Measurements from ENCODE around the gene TTLL7.

The TTLL7 gene

DNA sequence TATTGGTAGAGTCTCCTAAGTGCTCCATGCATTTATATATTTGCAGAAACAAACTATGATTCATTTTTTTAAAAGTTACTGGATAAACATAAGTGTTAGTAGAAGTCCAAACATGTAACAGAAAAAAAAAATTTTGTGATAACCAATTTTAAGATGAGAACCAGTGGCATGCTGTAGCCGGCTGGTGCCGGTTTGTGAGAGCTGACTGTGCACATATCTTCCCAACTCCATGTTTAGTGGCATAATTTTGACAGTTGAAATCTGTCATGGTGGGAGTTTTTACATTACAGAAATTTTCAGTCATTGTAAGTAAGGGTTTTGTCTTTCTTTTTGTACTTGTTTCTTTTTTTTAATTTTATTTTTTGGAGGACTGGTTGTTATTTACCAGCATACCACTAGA is 141.2 kb downstream of the TTLL7 start:
- TF ChIP-seq, protein P1, sequence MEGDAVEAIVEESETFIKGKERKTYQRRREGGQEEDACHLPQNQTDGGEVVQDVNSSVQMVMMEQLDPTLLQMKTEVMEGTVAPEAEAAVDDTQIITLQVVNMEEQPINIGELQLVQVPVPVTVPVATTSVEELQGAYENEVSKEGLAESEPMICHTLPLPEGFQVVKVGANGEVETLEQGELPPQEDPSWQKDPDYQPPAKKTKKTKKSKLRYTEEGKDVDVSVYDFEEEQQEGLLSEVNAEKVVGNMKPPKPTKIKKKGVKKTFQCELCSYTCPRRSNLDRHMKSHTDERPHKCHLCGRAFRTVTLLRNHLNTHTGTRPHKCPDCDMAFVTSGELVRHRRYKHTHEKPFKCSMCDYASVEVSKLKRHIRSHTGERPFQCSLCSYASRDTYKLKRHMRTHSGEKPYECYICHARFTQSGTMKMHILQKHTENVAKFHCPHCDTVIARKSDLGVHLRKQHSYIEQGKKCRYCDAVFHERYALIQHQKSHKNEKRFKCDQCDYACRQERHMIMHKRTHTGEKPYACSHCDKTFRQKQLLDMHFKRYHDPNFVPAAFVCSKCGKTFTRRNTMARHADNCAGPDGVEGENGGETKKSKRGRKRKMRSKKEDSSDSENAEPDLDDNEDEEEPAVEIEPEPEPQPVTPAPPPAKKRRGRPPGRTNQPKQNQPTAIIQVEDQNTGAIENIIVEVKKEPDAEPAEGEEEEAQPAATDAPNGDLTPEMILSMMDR (conservative IDR thresholded peaks at IDR 0.05; ENCODE audit: low read depth): no peak
- ChIA-PET CTCF (interaction anchor here (0.7 kb wide), 1 partner anchor 576 kb away, joined by 4 read pairs; no protein-coding TSS in a partner anchor), POLR2A (ENCODE audit: low non-redundant PET) (no interaction called here)
- no peak for DNase-seq (ENCODE audit: low spot score)
- no peak overlapping the region for H3K27ac ChIP-seq

DNA sequence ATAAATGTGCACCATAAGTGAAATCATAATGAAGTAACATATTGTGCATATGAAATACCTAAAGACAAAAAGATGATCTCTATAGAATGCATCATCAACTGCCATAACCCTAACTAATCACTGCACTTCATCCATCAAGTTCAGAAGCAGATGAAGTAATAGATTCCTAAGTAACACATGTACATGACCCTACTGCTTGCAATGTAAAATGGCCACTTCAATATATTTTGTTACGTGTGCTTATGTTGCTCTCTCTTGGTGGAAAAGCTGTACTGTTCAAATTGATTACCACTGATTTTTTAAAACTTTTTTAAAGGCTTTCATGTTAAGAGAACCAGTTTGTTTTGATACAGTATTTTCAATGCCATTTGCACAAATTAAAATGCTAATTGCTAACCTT is 141.8 kb downstream of the TTLL7 start:
- DNase-seq (ENCODE audit: low spot score): no peak
- H3K27ac ChIP-seq: no peak overlapping the region
- TF ChIP-seq, protein P1 (conservative IDR thresholded peaks at IDR 0.05; ENCODE audit: low read depth): no peak
- ChIA-PET CTCF (no interaction called here), POLR2A (ENCODE audit: low non-redundant PET) (no interaction called here)

DNA sequence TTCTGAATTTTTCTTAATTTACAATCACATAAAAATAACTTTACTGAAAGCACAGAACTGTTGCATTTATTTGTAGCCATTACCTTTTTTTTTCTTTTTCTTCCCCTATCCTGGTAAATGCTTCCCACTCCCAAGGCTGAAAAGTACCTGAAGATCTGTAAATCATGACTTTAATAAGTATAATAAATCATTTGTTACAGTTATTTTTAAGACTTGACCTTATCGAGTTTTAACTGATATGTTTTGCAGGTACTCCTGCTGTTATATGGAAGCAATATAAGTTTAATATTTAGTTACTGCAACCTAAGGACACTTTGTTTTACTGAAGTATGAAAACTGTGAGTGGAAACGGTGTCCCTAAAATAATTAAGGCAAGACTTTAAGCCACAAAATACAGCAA is 142.6 kb downstream of the TTLL7 start:
- DNase-seq (ENCODE audit: low spot score): no peak
- H3K27ac ChIP-seq: no peak overlapping the region
- TF ChIP-seq, protein P1 (conservative IDR thresholded peaks at IDR 0.05; ENCODE audit: low read depth): no peak
- CTCF ChIA-PET: no interaction called here
- POLR2A ChIA-PET (ENCODE audit: low non-redundant PET): interaction anchor here (0.7 kb wide), 1 partner anchor 37 kb away, joined by 3 read pairs; no protein-coding TSS in a partner anchor

DNA sequence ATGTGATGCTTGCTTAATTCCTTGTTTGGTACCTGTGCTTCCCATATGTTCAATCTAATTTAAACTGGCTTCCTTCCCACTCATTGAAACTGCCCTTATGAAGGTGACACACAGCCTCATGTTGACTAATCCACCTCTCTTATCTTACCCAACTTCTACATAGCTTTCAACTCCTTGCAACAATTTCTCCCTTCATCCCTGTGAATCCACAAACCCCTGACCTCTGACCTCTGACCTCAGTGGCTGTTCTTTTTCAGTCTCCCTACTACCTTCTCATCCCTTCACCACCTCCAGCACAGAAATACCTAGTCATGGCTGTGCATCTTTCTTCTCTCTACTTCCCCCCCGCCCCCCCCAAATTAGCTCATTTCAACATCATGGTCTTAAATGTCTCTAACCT is 144.5 kb downstream of the TTLL7 start:
- TF ChIP-seq, protein P1 (conservative IDR thresholded peaks at IDR 0.05; ENCODE audit: low read depth): no peak
- no peak overlapping the region for H3K27ac ChIP-seq
- POLR2A ChIA-PET (ENCODE audit: low non-redundant PET): no interaction called here
- CTCF ChIA-PET: no interaction called here
- DNase-seq (ENCODE audit: low spot score): no peak

DNA sequence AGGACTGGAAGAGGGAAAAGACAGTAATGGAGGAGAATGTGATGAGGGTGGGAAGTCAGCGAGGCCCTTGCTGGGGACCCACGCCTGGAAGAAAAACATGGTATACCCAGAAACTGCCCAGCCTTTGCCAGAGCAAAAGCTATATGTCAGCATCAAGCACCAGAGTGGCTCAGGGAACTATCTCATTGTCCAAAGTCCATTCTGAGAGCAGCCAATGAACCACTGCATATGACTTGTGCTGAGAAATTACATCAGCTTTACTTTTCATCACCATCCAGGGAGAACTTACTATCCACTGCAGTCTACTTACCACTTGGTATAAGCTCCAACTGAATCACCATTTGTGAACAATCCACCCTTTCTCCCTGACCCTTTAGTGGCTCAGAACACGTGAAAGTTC is 148.1 kb downstream of the TTLL7 start:
- ChIA-PET CTCF (no interaction called here), POLR2A (ENCODE audit: low non-redundant PET) (no interaction called here)
- TF ChIP-seq, protein P1 (conservative IDR thresholded peaks at IDR 0.05; ENCODE audit: low read depth): no peak
- DNase-seq (ENCODE audit: low spot score): no peak
- no peak overlapping the region for H3K27ac ChIP-seq

DNA sequence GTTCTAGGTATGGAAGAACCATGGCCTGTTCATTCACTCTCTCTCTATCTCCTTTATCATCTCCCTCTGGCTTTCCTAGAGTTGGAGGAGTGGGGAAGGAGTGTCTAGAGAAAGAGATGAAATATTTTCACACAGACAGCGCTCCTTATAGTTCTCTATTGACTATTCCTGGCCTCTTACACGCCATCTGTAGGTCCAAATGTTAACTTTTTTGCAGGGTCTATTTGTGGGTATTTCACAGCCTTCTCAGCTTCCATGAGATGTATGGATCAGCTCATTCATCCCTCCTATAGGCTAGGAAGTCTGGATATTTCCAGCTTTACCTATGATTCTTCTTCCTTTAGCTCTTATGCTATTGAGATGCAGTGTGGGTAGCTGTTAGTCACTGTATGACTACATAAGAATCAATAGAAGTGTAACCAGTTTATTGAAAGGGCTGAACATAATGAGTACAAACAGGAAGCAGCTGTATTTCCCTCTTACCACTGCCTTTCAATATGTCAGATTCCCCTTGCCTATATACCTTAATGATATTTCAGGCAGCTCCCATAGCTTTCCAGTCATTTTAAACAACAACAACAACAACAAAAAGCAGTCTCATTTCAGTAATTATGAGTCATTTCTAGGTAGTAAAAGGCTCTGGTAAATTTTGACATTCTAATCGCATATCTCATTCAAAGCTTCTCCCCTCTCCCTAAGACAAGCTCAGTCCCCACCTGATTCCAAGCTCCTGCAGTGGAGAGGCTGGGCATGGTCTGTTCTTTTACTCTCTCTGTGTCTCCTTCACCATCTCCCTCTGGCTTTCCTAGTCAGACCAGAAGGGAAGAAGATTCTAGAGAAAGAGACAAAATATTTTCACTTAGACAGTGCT is 149.5 kb downstream of the TTLL7 start:
- H3K27ac ChIP-seq: no peak overlapping the region
- DNase-seq (ENCODE audit: low spot score): no peak
- TF ChIP-seq, protein P1 (conservative IDR thresholded peaks at IDR 0.05; ENCODE audit: low read depth): no peak
- POLR2A ChIA-PET (ENCODE audit: low non-redundant PET): no interaction called here
- CTCF ChIA-PET: interaction anchor here (0.7 kb wide), 1 partner anchor 880 kb away, joined by 3 read pairs; no protein-coding TSS in a partner anchor
